Fibroblast of skin of scalp (primary cell): Measurements from ENCODE around the gene KRT13.

Source experiments
- DNase-seq: peaks from one replicate; pipeline ENCODE4 v3.0.0-alpha.2; 2013

Gene KRT13

GRCh38 chr17:41518789-41519449 is 13.5 kb upstream of the KRT13 start, which contains the start of gene KRT15:
KRT15 (minus strand) TSS chr17:41518890; CDS start chr17:41518827, 63 bp downstream.
- no peak for DNase-seq

- DNase-seq: no peak
Measured at GRCh38 chr17:41518031-41518430, 12.6 kb upstream of the KRT13 start.

GRCh38 chr17:41516830-41517283 is 11.4 kb upstream of the KRT13 start:
- no peak for DNase-seq

GRCh38 chr17:41516147-41516829 is 10.9 kb upstream of the KRT13 start:
- no peak for DNase-seq

GRCh38 chr17:41513168-41513547 is 7.7 kb upstream of the KRT13 start:
- DNase-seq: no peak

- no peak for DNase-seq
Measured at GRCh38 chr17:41512546-41513167, 7.2 kb upstream of the KRT13 start.

GRCh38 chr17:41511716-41512115 is 6.3 kb upstream of the KRT13 start:
- DNase-seq: no peak

- no peak for DNase-seq
Measured at GRCh38 chr17:41511116-41511515, 5.7 kb upstream of the KRT13 start.

- DNase-seq: no peak
Measured at GRCh38 chr17:41510251-41511065, 5.0 kb upstream of the KRT13 start.

- DNase-seq: no peak
Measured at GRCh38 chr17:41507315-41507880, 2.0 kb upstream of the KRT13 start.

- DNase-seq: no peak
Measured at GRCh38 chr17:41505809-41506767, 676 bp upstream of the KRT13 start.

GRCh38 chr17:41504246-41504977 is 1.0 kb downstream of the KRT13 start:
- peak; percentile 24 for DNase-seq

- no peak for DNase-seq
Measured at GRCh38 chr17:41503202-41503601, 2.2 kb downstream of the KRT13 start.

GRCh38 chr17:41500131-41500911 is 5.1 kb downstream of the KRT13 start:
- DNase-seq: peak; percentile 37

GRCh38 chr17:41499714-41500113 is 5.7 kb downstream of the KRT13 start:
- DNase-seq: no peak

- DNase-seq: no peak
Measured at GRCh38 chr17:41498276-41498675, 7.1 kb downstream of the KRT13 start.

GRCh38 chr17:41496803-41497484 is 8.5 kb downstream of the KRT13 start:
- peak; percentile 89 for DNase-seq

GRCh38 chr17:41494524-41494923 is 10.9 kb downstream of the KRT13 start:
- DNase-seq: peak; percentile 54

GRCh38 chr17:41492771-41493170 is 12.6 kb downstream of the KRT13 start:
- DNase-seq: peak; percentile 49
